NB4 (cell line): Measurements from ENCODE around the gene TPD52L1.

Experiments used
- MAX ChIP-seq: IDR thresholded peaks from 2 replicates; pipeline ENCODE4 v1.6.1; 2011; ENCODE audit warnings: low read depth, low read length
- TF ChIP-seq, protein P1 (sequence below): IDR thresholded peaks from one replicate; pipeline ENCODE4 v1.5.1; 2012; ENCODE audit warnings: low read depth, low read length

GRCh38 chr6:125136378-125136777 lies 17.2 kb upstream of the TPD52L1 start:
- TF ChIP-seq, protein P1, sequence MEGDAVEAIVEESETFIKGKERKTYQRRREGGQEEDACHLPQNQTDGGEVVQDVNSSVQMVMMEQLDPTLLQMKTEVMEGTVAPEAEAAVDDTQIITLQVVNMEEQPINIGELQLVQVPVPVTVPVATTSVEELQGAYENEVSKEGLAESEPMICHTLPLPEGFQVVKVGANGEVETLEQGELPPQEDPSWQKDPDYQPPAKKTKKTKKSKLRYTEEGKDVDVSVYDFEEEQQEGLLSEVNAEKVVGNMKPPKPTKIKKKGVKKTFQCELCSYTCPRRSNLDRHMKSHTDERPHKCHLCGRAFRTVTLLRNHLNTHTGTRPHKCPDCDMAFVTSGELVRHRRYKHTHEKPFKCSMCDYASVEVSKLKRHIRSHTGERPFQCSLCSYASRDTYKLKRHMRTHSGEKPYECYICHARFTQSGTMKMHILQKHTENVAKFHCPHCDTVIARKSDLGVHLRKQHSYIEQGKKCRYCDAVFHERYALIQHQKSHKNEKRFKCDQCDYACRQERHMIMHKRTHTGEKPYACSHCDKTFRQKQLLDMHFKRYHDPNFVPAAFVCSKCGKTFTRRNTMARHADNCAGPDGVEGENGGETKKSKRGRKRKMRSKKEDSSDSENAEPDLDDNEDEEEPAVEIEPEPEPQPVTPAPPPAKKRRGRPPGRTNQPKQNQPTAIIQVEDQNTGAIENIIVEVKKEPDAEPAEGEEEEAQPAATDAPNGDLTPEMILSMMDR, result no peak
- TF ChIP-seq MAX, result no peak
